Caco-2 (cell line): Measurements from ENCODE around the gene DLG2. TPM values are rescaled to one million over a fixed set of nuclear protein-coding genes. Genes with fewer than 3 reads are reported as not detected.
"Not testable (repeated sequence)": the region's sequence is repeated elsewhere in the genome, so short reads cannot be mapped to it uniquely, and the experiment has no call there.

Experiments
- BruUV-seq: library from RNA; stranded (reverse); fragments of 400-500 nt; replicated peaks from 2 replicates; lab custom pipeline; 2021; lab: Mats Ljungman, UMichigan
- CTCF ChIA-PET: fragments of 300-600 bp; sonication (Branson Sonifier 250); formaldehyde crosslinking; loops from one replicate; lab custom pipeline; 2022; ENCODE audit warnings: antibody characterized with exemption; lab: Charles Lee
- POLR2A ChIA-PET: fragments of 300-600 bp; sonication (Branson Sonifier 250); formaldehyde crosslinking; loops from one replicate; lab custom pipeline; 2022; ENCODE audit warnings: antibody characterized with exemption; lab: Charles Lee
- DNase-seq, 2 experiments: peaks; one replicate each; pipeline versions ENCODE4 v3.0.0 to v3.0.0-alpha.2; 2020 to 2022
- H3K27me3 ChIP-seq: replicated peaks from 2 replicates; pipeline ENCODE4 v1.6.0; 2011; ENCODE audit warnings: low read length; ENCODE audit not compliant: control insufficient read depth, insufficient read depth
- H3K36me3 ChIP-seq: 2 replicates; pipeline ENCODE4 v1.5.1; 2011; ENCODE audit warnings: low read length; ENCODE audit not compliant: control insufficient read depth, insufficient read depth
- H3K4me1 ChIP-seq: fragments of 250-450 bp; sonication (Bioruptor Pico); 2 replicates; pipeline ENCODE4 v1.5.1; 2020; ENCODE audit warnings: mild to moderate bottlenecking
- H3K4me3 ChIP-seq: 2 replicates; pipeline ENCODE4 v1.5.1; 2011; ENCODE audit warnings: low read depth, mild to moderate bottlenecking, control low read depth, low read length
- H3K9me3 ChIP-seq: fragments of 250-450 bp; sonication (Bioruptor Pico); 2 replicates; pipeline ENCODE4 v1.5.1; 2020; ENCODE audit warnings: mild to moderate bottlenecking, moderate library complexity
- H3K27ac Mint-ChIP-seq: one replicate; pipeline ENCODE4 v1.8.0; 2022; ENCODE audit warnings: mixed read lengths; ENCODE audit not compliant: unreplicated experiment
- H3K27me3 Mint-ChIP-seq: one replicate; pipeline ENCODE4 v1.8.0; 2022; ENCODE audit warnings: mixed read lengths; ENCODE audit not compliant: insufficient read depth, unreplicated experiment
- H3K36me3 Mint-ChIP-seq: one replicate; pipeline ENCODE4 v1.8.0; 2022; ENCODE audit warnings: mild to moderate bottlenecking, mixed read lengths; ENCODE audit not compliant: insufficient read depth, unreplicated experiment
- H3K4me1 Mint-ChIP-seq: one replicate; pipeline ENCODE4 v1.8.0; 2022; ENCODE audit warnings: low read depth, mixed read lengths; ENCODE audit not compliant: unreplicated experiment
- H3K4me3 Mint-ChIP-seq: one replicate; pipeline ENCODE4 v1.8.0; 2022; ENCODE audit warnings: mild to moderate bottlenecking, moderate library complexity, mixed read lengths; ENCODE audit not compliant: unreplicated experiment
- H3K9me3 Mint-ChIP-seq: one replicate; pipeline ENCODE4 v1.8.0; 2022; ENCODE audit warnings: mixed read lengths; ENCODE audit not compliant: unreplicated experiment
- CTCF ChIP-seq, 2 experiments: fragments of 200-600 bp in 1 of 2; IDR thresholded peaks; 1 replicate in 1 of 2; 2 replicates in 1 of 2; pipeline versions ENCODE4 v1.5.1 to v1.8.0; 2011 to 2022; ENCODE audit warnings: antibody characterized with exemption in 1 of 2, control low read depth in 1 of 2, inconsistent platforms in 1 of 2, low read depth in 1 of 2, low read length in 1 of 2, mild to moderate bottlenecking in 1 of 2, moderate library complexity in 1 of 2; ENCODE audit not compliant: insufficient read depth in 1 of 2, severe bottlenecking in 1 of 2, unreplicated experiment in 1 of 2
- intact Hi-C: fragments of 100-400 bp; cut with micrococcal nuclease; formaldehyde crosslinking; loops from one replicate; pipeline ENCODE4 v1.10.0; 2022; ENCODE audit not compliant: unreplicated experiment
- total RNA-seq: library from RNA; stranded (reverse); gene quantifications from 2 replicates; pipeline ENCODE4 v1.2.3, GENCODE V29; 2022

The DLG2 gene
- total RNA-seq, 1 experiment from 2014 or later: 21.6 TPM

- TF ChIP-seq CTCF (IDR thresholded peaks at IDR 0.05; ENCODE audit: insufficient read depth in 1 of 2, low read depth in 1 of 2, low read length in 1 of 2, severe bottlenecking in 1 of 2, unreplicated experiment in 1 of 2): no peak
- Histone ChIP-seq H3K4me1 (peaks cover 7% of the 10 kb centered on the region; the same call in 1 of the 2 replicates), H3K9me3 (0 out of 2 replicates have a peak, but pooled peaks cover 4% of the 10 kb centered on the region), H3K36me3 (no peaks in the 10 kb centered on the region), H3K4me3 (no peak overlapping the region), H3K27me3 (no peaks in the 10 kb centered on the region)
- no peaks in the 10 kb centered on the region for H3K36me3 Mint-ChIP-seq
- DNase-seq: no peak
- intact Hi-C loops: no loop called here
- H3K27ac Mint-ChIP-seq: no peak overlapping the region
- CTCF ChIA-PET: no interaction called here
- H3K27me3 Mint-ChIP-seq: peaks cover 3% of the 10 kb centered on the region
- no peaks in the 10 kb centered on the region for H3K4me1 Mint-ChIP-seq
- H3K4me3 Mint-ChIP-seq: no peak overlapping the region
- peaks cover 10% of the 10 kb centered on the region for H3K9me3 Mint-ChIP-seq
- BruUV-seq: no TSS peak
- POLR2A ChIA-PET: no interaction called here
Measured at GRCh38 chr11:84790849-84791427, 836.2 kb downstream of the DLG2 start.

- no TSS peak for BruUV-seq
Measured at GRCh38 chr11:84788220-84788619, 838.9 kb downstream of the DLG2 start.

GRCh38 chr11:84784158-84784557, 843.0 kb downstream of the DLG2 start:
- H3K4me1 Mint-ChIP-seq, H3K27ac Mint-ChIP-seq, H3K36me3 ChIP-seq, BruUV-seq, H3K9me3 ChIP-seq, H3K4me3 ChIP-seq, CTCF ChIA-PET, H3K27me3 Mint-ChIP-seq, DNase-seq, H3K4me1 ChIP-seq, H3K36me3 Mint-ChIP-seq, H3K9me3 Mint-ChIP-seq, POLR2A ChIA-PET, H3K27me3 ChIP-seq, H3K4me3 Mint-ChIP-seq: not testable (repeated sequence)
- intact Hi-C loops: loop anchor here (5.0 kb wide), 1 partner anchor 398 kb away; no protein-coding TSS in a partner anchor

More at GRCh38 chr11:84788220-84788619, 838.9 kb downstream of the DLG2 start:
- peaks cover 7% of the 10 kb centered on the region; the same call in 1 of the 2 replicates for H3K4me1 ChIP-seq
- Mint-ChIP-seq H3K36me3 (no peaks in the 10 kb centered on the region), H3K4me3 (no peak overlapping the region), H3K27me3 (peaks cover 3% of the 10 kb centered on the region), H3K4me1 (no peaks in the 10 kb centered on the region), H3K9me3 (peaks cover 10% of the 10 kb centered on the region), H3K27ac (no peak overlapping the region)
- no peaks in the 10 kb centered on the region for H3K27me3 ChIP-seq
- DNase-seq: peak in 1 of 2 experiments; percentile 17
- no peaks in the 10 kb centered on the region for H3K36me3 ChIP-seq
- POLR2A ChIA-PET: no interaction called here
- no peak overlapping the region for H3K4me3 ChIP-seq
- TF ChIP-seq CTCF (IDR thresholded peaks at IDR 0.05; ENCODE audit: insufficient read depth in 1 of 2, low read depth in 1 of 2, low read length in 1 of 2, severe bottlenecking in 1 of 2, unreplicated experiment in 1 of 2): no peak
- intact Hi-C loops: loop anchor here (1.0 kb wide), 1 partner anchor 25 kb away; no protein-coding TSS in a partner anchor
- 0 out of 2 replicates have a peak, but pooled peaks cover 4% of the 10 kb centered on the region for H3K9me3 ChIP-seq
- CTCF ChIA-PET: no interaction called here
